HUES6 (cell line): Measurements from ENCODE around the gene SEC24D.

Source experiments
- H3K27ac ChIP-seq: 2 replicates; pipeline ENCODE4 v1.7.0; 2013; ENCODE audit warnings: low read depth, mild to moderate bottlenecking, low read length, inconsistent platforms
- H3K27me3 ChIP-seq: 2 replicates; pipeline ENCODE4 v1.6.1; 2013; ENCODE audit warnings: low read length; ENCODE audit not compliant: control insufficient read depth, insufficient read depth
- H3K36me3 ChIP-seq: 2 replicates; pipeline ENCODE4 v1.6.1; 2013; ENCODE audit warnings: low read length; ENCODE audit not compliant: control insufficient read depth, insufficient read depth
- H3K4me1 ChIP-seq: 2 replicates; pipeline ENCODE4 v1.6.1; 2013; ENCODE audit warnings: low read length; ENCODE audit not compliant: control insufficient read depth, insufficient read depth
- H3K4me3 ChIP-seq: 2 replicates; pipeline ENCODE4 v1.5.1; 2013; ENCODE audit warnings: low read depth, low read length
- H3K9ac ChIP-seq: one replicate; pipeline ENCODE4 v1.6.1; 2013; ENCODE audit warnings: mild to moderate bottlenecking, low read length
- H3K9me3 ChIP-seq: 2 replicates; pipeline ENCODE4 v1.6.1; 2013; ENCODE audit warnings: low read depth, low read length; ENCODE audit not compliant: control insufficient read depth, insufficient read depth

SEC24D gene

DNA sequence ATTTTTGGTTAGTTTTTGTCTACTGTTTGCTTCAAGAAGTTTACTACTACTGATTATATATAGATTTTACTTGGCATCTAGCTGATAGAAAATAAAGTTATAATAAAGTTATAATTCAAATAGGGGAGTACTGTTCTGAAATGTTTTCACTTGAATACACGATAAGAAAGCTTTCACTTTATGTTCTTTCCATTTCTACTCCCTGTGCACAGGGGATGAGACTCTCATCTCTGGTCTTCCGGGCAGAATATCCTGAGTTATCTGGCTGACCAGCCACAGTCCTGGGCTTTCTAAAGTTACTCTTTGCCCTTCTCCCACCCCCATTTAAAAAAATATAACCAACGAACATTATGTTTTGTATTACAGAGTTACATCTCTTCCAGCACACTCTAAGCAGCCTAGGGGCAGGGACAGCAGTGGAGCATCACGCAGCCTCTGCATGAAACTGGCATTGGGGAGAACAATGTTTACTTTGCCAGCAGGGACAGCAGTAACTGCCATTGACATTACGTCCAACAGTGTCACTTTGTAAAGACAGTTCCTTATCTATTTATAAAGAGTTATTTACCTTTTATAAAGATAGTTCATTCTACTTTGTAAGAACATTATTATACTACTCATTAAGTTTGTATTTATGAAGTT, 86.5 kb downstream of the SEC24D start:
- Histone ChIP-seq H3K4me3 (no peak overlapping the region), H3K9ac (no peak overlapping the region), H3K9me3 (no peaks in the 10 kb centered on the region), H3K36me3 (peaks cover 65% of the 10 kb centered on the region), H3K4me1 (no peaks in the 10 kb centered on the region), H3K27ac (no peak overlapping the region), H3K27me3 (no peaks in the 10 kb centered on the region)

DNA sequence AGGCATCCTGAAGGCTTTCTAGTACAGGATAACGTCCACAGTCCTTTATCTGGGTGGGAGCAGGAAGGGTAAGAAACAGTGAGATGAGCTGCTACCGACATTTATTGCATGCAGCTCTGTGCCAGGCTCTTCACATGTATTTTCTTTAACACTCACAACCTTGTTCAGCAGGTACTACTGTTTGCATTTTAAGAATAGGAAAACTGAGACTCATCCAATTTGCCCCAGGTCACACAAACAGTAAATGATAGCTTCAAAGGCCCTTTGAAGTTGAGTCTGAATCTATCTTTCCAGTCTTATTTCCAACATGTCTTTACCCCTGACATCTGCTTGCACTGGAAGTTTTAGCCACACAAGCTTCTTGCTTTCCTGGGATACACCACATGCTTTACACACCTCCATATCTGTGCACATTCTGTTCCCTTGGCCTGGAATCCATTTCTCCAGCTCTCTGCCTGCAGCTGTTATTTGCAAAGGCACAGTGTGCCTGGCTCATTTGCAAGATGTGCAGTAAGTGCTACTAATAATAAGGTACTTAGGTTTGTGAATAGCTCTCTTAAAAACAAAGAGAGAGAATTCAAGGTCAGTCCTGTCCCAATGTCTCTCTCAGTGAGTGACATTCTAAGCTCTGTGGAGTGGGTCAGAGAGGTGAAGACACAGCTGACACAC, 89.5 kb downstream of the SEC24D start:
- no peak overlapping the region for H3K4me3 ChIP-seq
- H3K27me3 ChIP-seq: no peaks in the 10 kb centered on the region
- no peaks in the 10 kb centered on the region for H3K9me3 ChIP-seq
- peaks cover 69% of the 10 kb centered on the region for H3K36me3 ChIP-seq
- no peak overlapping the region for H3K9ac ChIP-seq
- H3K4me1 ChIP-seq: no peaks in the 10 kb centered on the region
- H3K27ac ChIP-seq: no peak overlapping the region

DNA sequence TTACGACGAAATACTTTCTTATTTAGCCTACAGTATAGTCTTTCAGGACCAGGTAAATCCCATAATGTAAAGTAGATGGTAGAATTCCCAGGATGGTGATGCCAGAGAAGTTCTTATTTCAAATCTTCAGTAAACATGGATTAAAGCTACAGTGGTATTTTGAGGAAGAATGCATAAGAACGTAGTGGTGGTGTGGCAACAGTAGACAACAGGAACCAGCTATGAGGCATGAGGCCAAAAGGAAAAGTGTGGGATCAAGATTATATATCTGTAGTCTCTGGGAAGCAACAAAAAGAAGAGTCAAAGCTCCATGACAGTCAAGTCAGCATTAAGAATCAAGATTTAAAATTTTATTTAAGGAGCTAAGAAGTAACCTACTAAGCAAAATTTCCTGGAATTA, 90.6 kb downstream of the SEC24D start:
- H3K4me3 ChIP-seq: no peak overlapping the region
- H3K9me3 ChIP-seq: no peaks in the 10 kb centered on the region
- no peaks in the 10 kb centered on the region for H3K27me3 ChIP-seq
- H3K27ac ChIP-seq: no peak overlapping the region
- no peaks in the 10 kb centered on the region for H3K4me1 ChIP-seq
- no peak overlapping the region for H3K9ac ChIP-seq
- peaks cover 64% of the 10 kb centered on the region for H3K36me3 ChIP-seq

DNA sequence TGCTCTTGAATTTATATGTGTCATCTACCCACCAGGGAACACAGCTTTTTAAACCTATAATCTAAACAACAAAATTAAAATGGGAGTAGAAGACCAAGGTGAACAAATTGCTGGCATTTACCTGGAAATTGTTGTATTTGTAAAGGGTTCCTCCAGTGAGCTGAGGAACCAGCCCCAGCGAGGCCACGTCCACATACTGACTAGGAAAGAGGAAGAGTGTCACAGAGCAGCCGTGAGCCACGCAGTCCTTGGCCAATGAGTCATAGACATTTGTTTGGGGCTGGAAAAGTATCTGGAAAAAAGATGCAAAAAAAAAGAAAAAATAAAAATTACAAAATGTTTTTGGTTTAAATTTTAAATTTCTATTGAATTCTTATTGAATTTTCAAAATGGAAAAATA, 92.1 kb downstream of the SEC24D start:
- H3K4me1 ChIP-seq: no peaks in the 10 kb centered on the region
- H3K36me3 ChIP-seq: peaks cover 66% of the 10 kb centered on the region
- no peak overlapping the region for H3K9ac ChIP-seq

DNA sequence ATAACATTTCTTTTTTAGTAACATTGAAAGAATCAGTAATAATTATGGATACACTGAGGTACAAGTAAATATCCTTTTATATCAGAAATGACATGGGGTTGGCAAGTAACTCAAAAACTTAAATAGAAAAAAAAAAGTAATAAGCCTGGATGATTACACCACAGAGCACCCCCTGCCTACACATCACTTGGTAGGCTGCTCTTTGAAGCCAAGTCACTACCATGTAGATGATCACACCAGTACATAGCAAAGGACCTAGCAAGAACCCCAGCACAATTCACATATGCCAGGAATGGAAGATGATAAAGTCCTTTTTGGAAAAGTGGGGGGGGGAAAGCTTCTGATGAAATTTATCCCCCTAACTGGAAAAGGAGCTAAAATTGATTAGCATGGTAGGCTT, 93.9 kb downstream of the SEC24D start:
- no peak overlapping the region for H3K4me3 ChIP-seq
- H3K27ac ChIP-seq: no peak overlapping the region
- peaks cover 78% of the 10 kb centered on the region for H3K36me3 ChIP-seq
- H3K4me1 ChIP-seq: no peaks in the 10 kb centered on the region
- H3K9ac ChIP-seq: no peak overlapping the region
- no peaks in the 10 kb centered on the region for H3K9me3 ChIP-seq
- H3K27me3 ChIP-seq: no peaks in the 10 kb centered on the region

More for the DNA sequence above, 92.1 kb downstream of the SEC24D start:
- H3K4me3 ChIP-seq: no peak overlapping the region
- H3K27me3 ChIP-seq: no peaks in the 10 kb centered on the region
- H3K9me3 ChIP-seq: no peaks in the 10 kb centered on the region
- no peak overlapping the region for H3K27ac ChIP-seq

DNA sequence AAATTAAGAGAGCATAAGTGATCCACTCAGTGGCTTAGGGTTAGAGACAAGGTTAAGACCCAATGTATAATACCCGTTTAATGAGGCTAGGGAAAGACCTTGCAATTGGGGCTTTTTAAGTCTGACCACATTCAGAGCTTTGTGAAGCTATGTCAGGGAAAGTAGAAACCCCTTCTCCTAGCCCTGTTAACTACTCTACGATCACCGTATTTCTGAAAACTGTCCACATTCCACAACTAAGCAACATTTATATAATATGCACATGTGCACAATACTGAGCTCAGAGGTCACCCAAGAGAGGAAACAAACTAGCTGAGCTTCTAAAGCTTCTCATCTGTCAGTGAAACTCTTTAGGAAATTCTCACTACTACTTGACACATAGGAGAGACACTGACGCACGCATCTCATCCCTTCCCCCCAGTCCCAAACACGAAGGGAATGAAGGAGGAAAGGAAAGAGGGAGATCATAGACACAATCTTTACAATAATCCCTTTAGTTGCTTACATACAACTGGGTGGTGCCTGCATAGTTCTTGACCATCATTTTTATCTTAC, 94.5 kb downstream of the SEC24D start:
- peaks cover 82% of the 10 kb centered on the region for H3K36me3 ChIP-seq
- no peaks in the 10 kb centered on the region for H3K4me1 ChIP-seq
- no peak overlapping the region for H3K9ac ChIP-seq
- H3K4me3 ChIP-seq: no peak overlapping the region
- H3K27me3 ChIP-seq: no peaks in the 10 kb centered on the region
- no peak overlapping the region for H3K27ac ChIP-seq
- no peaks in the 10 kb centered on the region for H3K9me3 ChIP-seq

DNA sequence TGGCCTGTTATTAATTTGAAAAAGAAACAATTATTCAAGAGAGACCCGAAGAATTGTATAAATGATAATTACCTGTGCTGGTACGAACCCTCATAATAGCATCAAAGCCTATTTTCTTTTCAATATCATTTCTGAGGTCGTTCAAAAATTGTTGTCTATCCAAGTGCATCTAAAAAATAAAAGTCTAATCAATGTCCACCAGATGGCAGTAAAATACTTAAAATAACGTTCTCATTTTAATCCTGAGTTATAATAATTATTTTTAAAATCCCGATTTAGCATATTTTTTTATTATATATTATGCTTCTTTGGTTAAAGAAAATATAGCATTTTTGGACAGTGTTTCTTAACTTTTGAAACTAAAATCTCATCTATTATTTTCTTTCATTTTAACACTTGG, 95.1 kb downstream of the SEC24D start:
- H3K27me3 ChIP-seq: no peaks in the 10 kb centered on the region
- peaks cover 87% of the 10 kb centered on the region for H3K36me3 ChIP-seq
- no peak overlapping the region for H3K27ac ChIP-seq
- no peaks in the 10 kb centered on the region for H3K9me3 ChIP-seq
- no peak overlapping the region for H3K4me3 ChIP-seq
- no peak overlapping the region for H3K9ac ChIP-seq
- no peaks in the 10 kb centered on the region for H3K4me1 ChIP-seq

DNA sequence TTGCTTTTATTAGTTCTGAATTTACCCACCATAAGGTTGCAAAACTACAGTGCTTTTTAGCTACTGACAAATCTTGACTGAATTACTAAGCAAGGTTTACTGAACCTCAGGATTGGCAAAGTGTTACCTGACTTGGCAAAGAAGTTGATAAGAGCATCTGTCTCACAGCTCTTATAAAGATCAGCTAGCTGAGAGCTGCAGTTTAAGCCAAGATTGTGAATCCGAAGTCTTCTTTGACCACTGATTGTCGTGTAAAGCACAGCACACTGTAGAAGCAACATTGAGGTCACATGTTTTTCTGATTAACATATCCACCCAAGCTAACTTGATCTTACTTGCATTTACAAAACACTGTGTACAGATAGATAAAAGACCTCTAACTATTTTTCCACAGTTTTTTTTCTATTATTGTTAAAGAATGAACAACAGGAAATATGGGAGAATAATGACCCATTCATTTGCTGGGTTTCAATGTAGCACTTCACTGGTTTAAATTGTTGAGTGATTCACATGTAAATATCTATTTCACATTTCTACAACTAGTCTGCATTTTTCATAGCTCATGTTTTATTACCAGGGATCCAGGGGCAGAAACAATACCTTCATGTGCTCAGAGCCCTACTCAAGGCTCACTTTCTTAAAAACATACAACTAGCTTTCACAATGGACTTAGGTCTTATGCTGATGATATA, 96.8 kb downstream of the SEC24D start:
- Histone ChIP-seq H3K36me3 (peaks cover 78% of the 10 kb centered on the region), H3K27ac (no peak overlapping the region), H3K4me1 (no peaks in the 10 kb centered on the region), H3K27me3 (no peaks in the 10 kb centered on the region), H3K9ac (no peak overlapping the region), H3K4me3 (no peak overlapping the region), H3K9me3 (no peaks in the 10 kb centered on the region)

DNA sequence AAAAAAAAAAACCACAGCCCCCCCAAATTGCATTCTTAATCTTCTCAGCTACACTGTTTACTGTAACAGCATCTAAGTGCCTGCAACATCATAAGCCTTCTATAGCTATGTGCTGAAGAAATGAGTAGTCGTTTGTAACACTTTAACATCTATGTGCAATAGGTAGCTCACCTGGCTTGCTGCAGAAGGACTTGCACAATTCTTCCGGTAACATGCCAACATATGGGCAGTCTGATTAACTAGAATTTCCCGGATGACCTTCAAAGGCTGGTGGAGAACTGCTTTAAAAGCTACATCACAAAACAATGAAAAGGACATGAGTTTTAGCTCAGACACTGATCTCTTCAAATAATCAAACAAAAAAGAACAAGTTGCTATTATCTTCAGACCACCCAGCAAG, 97.8 kb downstream of the SEC24D start:
- Histone ChIP-seq H3K4me3 (no peak overlapping the region), H3K36me3 (peaks cover 75% of the 10 kb centered on the region), H3K9me3 (no peaks in the 10 kb centered on the region), H3K4me1 (no peaks in the 10 kb centered on the region), H3K27ac (no peak overlapping the region), H3K27me3 (no peaks in the 10 kb centered on the region), H3K9ac (no peak overlapping the region)

DNA sequence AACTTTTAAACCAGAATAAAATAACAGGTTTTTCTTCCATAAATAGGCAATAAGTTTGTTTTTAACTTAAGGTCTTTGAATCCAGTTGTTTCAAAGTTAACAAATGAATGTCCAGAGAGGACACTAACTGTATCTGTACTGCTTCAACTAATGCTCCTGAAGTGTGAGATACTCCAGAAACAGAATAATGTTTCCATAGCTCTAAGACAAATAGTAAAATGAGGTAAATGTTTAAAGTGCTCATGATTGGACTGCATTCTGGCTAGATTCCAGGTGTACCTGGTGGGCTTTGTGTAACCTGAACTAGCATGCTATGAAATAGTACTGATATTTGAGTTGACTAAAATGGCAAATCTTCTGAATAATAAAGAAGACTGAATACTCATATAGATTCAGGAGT, 99.0 kb downstream of the SEC24D start:
- Histone ChIP-seq H3K4me3 (no peak overlapping the region), H3K27me3 (no peaks in the 10 kb centered on the region), H3K9me3 (no peaks in the 10 kb centered on the region), H3K36me3 (peaks cover 73% of the 10 kb centered on the region), H3K27ac (no peak overlapping the region), H3K4me1 (no peaks in the 10 kb centered on the region), H3K9ac (no peak overlapping the region)
